HG03442 (cell line): Measurements from ENCODE around the gene BABAM2.
"Not testable (repeated sequence)": the region's sequence is repeated elsewhere in the genome, so short reads cannot be mapped to it uniquely, and the experiment has no call there.

Experiments
- ATAC-seq: cut with Tn5 transposase; IDR thresholded peaks from one replicate; pipeline ENCODE4 v1.9.1; 2021; ENCODE audit warnings: mild to moderate bottlenecking, moderate library complexity; ENCODE audit not compliant: unreplicated experiment

The BABAM2 gene

GRCh38 chr2:28101892-28102291 is 211.4 kb downstream of the BABAM2 start:
- ATAC-seq: no peak

GRCh38 chr2:28102455-28102874 is 211.9 kb downstream of the BABAM2 start:
- ATAC-seq: no peak

GRCh38 chr2:28103611-28104010 is 213.1 kb downstream of the BABAM2 start:
- no peak for ATAC-seq

- no peak for ATAC-seq
Observed at GRCh38 chr2:28108143-28108542, 217.6 kb downstream of the BABAM2 start.

GRCh38 chr2:28113771-28114170 is 223.2 kb downstream of the BABAM2 start:
- not testable (repeated sequence) for ATAC-seq

GRCh38 chr2:28117104-28117596 is 226.6 kb downstream of the BABAM2 start:
- no peak for ATAC-seq

GRCh38 chr2:28119631-28120030 is 229.1 kb downstream of the BABAM2 start:
- ATAC-seq: no peak

GRCh38 chr2:28128281-28128950 is 237.9 kb downstream of the BABAM2 start:
- ATAC-seq: no peak

GRCh38 chr2:28129955-28130695 is 239.6 kb downstream of the BABAM2 start:
- ATAC-seq: no peak

- ATAC-seq: no peak
Observed at GRCh38 chr2:28133778-28134177, 243.2 kb downstream of the BABAM2 start.

GRCh38 chr2:28134262-28134812 is 243.8 kb downstream of the BABAM2 start:
- no peak for ATAC-seq

- ATAC-seq: no peak
Observed at GRCh38 chr2:28134857-28135256, 244.3 kb downstream of the BABAM2 start.

- no peak for ATAC-seq
Observed at GRCh38 chr2:28135324-28135723, 244.8 kb downstream of the BABAM2 start.

GRCh38 chr2:28135799-28136198 is 245.3 kb downstream of the BABAM2 start:
- ATAC-seq: no peak

GRCh38 chr2:28136556-28136955 is 246.0 kb downstream of the BABAM2 start:
- no peak for ATAC-seq

- no peak for ATAC-seq
Observed at GRCh38 chr2:28137221-28137620, 246.7 kb downstream of the BABAM2 start.

GRCh38 chr2:28142386-28142785 is 251.9 kb downstream of the BABAM2 start:
- no peak for ATAC-seq

- ATAC-seq: no peak
Observed at GRCh38 chr2:28148000-28148399, 257.5 kb downstream of the BABAM2 start.

GRCh38 chr2:28148566-28148965 is 258.0 kb downstream of the BABAM2 start:
- no peak for ATAC-seq

- ATAC-seq: no peak
Observed at GRCh38 chr2:28150236-28150915, 259.8 kb downstream of the BABAM2 start.

- no peak for ATAC-seq
Observed at GRCh38 chr2:28150994-28151393, 260.5 kb downstream of the BABAM2 start.
